IgD-negative memory B cell (primary cell): ENCODE data around the gene GIPR. TPM values are rescaled to one million over a fixed set of nuclear protein-coding genes. Genes with fewer than 3 reads are reported as not detected.
"Not testable (repeated sequence)": the region's sequence is repeated elsewhere in the genome, so short reads cannot be mapped to it uniquely, and the experiment has no call there.

Experiments used
- H3K27ac Mint-ChIP-seq, 3 donors: one replicate each; pipeline ENCODE4 v1.8.0; 2020 to 2022; ENCODE audit warnings: mild to moderate bottlenecking in 3 of 3, mixed read lengths in 3 of 3, moderate library complexity in 1 of 3
- H3K27me3 Mint-ChIP-seq: one replicate; pipeline ENCODE4 v1.8.0; 2021; ENCODE audit warnings: mixed read lengths
- H3K36me3 Mint-ChIP-seq: one replicate; pipeline ENCODE4 v1.8.0; 2020; ENCODE audit warnings: mild to moderate bottlenecking, mixed read lengths
- H3K4me1 Mint-ChIP-seq, 3 donors: one replicate each; pipeline ENCODE4 v1.8.0; 2020 to 2022; ENCODE audit warnings: mixed read lengths in 3 of 3, mild to moderate bottlenecking in 1 of 3
- H3K4me3 Mint-ChIP-seq, 4 donors: one replicate each; pipeline ENCODE4 v1.8.0; 2020 to 2022; ENCODE audit warnings: mild to moderate bottlenecking in 4 of 4, mixed read lengths in 4 of 4, moderate library complexity in 3 of 4
- H3K9me3 Mint-ChIP-seq, 3 donors: one replicate each; pipeline ENCODE4 v1.8.0; 2020 to 2021; ENCODE audit warnings: mixed read lengths in 3 of 3, mild to moderate bottlenecking in 1 of 3
- polyA plus RNA-seq: library from polyadenylated mRNA; unstranded; fragments of 300-500 nt; fragmentation: Illumina TruSeq; gene quantifications from one replicate; pipeline ENCODE4 v1.2.3, GENCODE V29; 2021

Gene GIPR
- polyA plus RNA-seq, result not detected

GRCh38 chr19:45667620-45668341 is at the start of gene GIPR:
TSS of gene GIPR (plus strand) at chr19:45668221. CDS start at chr19:45669521, 1,300 bp downstream.
- peak within 1 kb of the TSS in 2 of 3 donors; percentile 86 to 88 for H3K27ac Mint-ChIP-seq
- H3K27me3 Mint-ChIP-seq, result peaks cover 30% of the 10 kb centered on the region
- peaks cover 11 to 21% (median 12%) of the 10 kb centered on the region in 3 donors for H3K4me1 Mint-ChIP-seq
- H3K4me3 Mint-ChIP-seq, result peak within 1 kb of the TSS; percentile 64 to 85 (median 82)
- no peaks in the 10 kb centered on the region for H3K36me3 Mint-ChIP-seq
- peaks cover 0 to 1% (median 0%) of the 10 kb centered on the region in 3 donors for H3K9me3 Mint-ChIP-seq

GRCh38 chr19:45621389-45621788 is 46.6 kb upstream of the GIPR start:
- Mint-ChIP-seq H3K4me3 (no peak overlapping the region), H3K9me3 (peaks cover 0 to 2% (median 2%) of the 10 kb centered on the region in 3 donors), H3K36me3 (peaks cover 6% of the 10 kb centered on the region), H3K4me1 (no peaks in the 10 kb centered on the region), H3K27me3 (no peaks in the 10 kb centered on the region), H3K27ac (no peak overlapping the region)

- H3K27me3 Mint-ChIP-seq, result no peaks in the 10 kb centered on the region
Measured at GRCh38 chr19:45621976-45622503, 46.0 kb upstream of the GIPR start.

GRCh38 chr19:45623984-45624383 is 44.0 kb upstream of the GIPR start:
- Mint-ChIP-seq H3K4me3 (no peak overlapping the region), H3K27ac (no peak overlapping the region), H3K4me1 (no peaks in the 10 kb centered on the region), H3K36me3 (peaks cover 8% of the 10 kb centered on the region), H3K27me3 (no peaks in the 10 kb centered on the region), H3K9me3 (peaks cover 0 to 2% (median 2%) of the 10 kb centered on the region in 3 donors)

More at GRCh38 chr19:45621976-45622503, 46.0 kb upstream of the GIPR start:
- Mint-ChIP-seq H3K4me3 (peak overlapping the region in 1 of 4 donors; percentile 30), H3K36me3 (peaks cover 6% of the 10 kb centered on the region), H3K4me1 (no peaks in the 10 kb centered on the region), H3K27ac (no peak overlapping the region), H3K9me3 (peaks cover 0 to 2% (median 2%) of the 10 kb centered on the region in 3 donors)

GRCh38 chr19:45628219-45628618 is 39.8 kb upstream of the GIPR start:
- not testable (repeated sequence) for H3K27me3 Mint-ChIP-seq, H3K36me3 Mint-ChIP-seq, H3K4me1 Mint-ChIP-seq, H3K9me3 Mint-ChIP-seq, H3K27ac Mint-ChIP-seq, H3K4me3 Mint-ChIP-seq

- Mint-ChIP-seq H3K27ac (no peak overlapping the region), H3K36me3 (peaks cover 2% of the 10 kb centered on the region), H3K4me1 (no peaks in the 10 kb centered on the region), H3K4me3 (no peak overlapping the region), H3K9me3 (no peaks in the 10 kb centered on the region), H3K27me3 (no peaks in the 10 kb centered on the region)
Measured at GRCh38 chr19:45629704-45630103, 38.3 kb upstream of the GIPR start.

GRCh38 chr19:45630463-45630862 is 37.6 kb upstream of the GIPR start:
- H3K27ac Mint-ChIP-seq, result no peak overlapping the region
- no peaks in the 10 kb centered on the region for H3K4me1 Mint-ChIP-seq
- H3K9me3 Mint-ChIP-seq, result no peaks in the 10 kb centered on the region
- peaks cover 2% of the 10 kb centered on the region for H3K36me3 Mint-ChIP-seq
- H3K27me3 Mint-ChIP-seq, result no peaks in the 10 kb centered on the region
- H3K4me3 Mint-ChIP-seq, result no peak overlapping the region

GRCh38 chr19:45632468-45633196 is 35.4 kb upstream of the GIPR start:
- H3K27me3 Mint-ChIP-seq, result no peaks in the 10 kb centered on the region
- H3K4me1 Mint-ChIP-seq, result no peaks in the 10 kb centered on the region
- H3K9me3 Mint-ChIP-seq, result no peaks in the 10 kb centered on the region
- H3K36me3 Mint-ChIP-seq, result peaks cover 3% of the 10 kb centered on the region
- no peak overlapping the region for H3K27ac Mint-ChIP-seq
- H3K4me3 Mint-ChIP-seq, result no peak overlapping the region

GRCh38 chr19:45636275-45636674 is 31.7 kb upstream of the GIPR start:
- Mint-ChIP-seq H3K4me1 (peaks cover 13 to 15% (median 14%) of the 10 kb centered on the region in 3 donors), H3K9me3 (no peaks in the 10 kb centered on the region), H3K36me3 (peaks cover 5% of the 10 kb centered on the region), H3K27me3 (no peaks in the 10 kb centered on the region), H3K4me3 (peak overlapping the region in 1 of 4 donors; percentile 18), H3K27ac (no peak overlapping the region)

GRCh38 chr19:45636902-45637301 is 31.1 kb upstream of the GIPR start:
- no peaks in the 10 kb centered on the region for H3K9me3 Mint-ChIP-seq
- peak overlapping the region in 2 of 4 donors; percentile 18 to 81 for H3K4me3 Mint-ChIP-seq
- H3K36me3 Mint-ChIP-seq, result peaks cover 5% of the 10 kb centered on the region

GRCh38 chr19:45637890-45638667 is 29.9 kb upstream of the GIPR start:
- no peak overlapping the region for H3K27ac Mint-ChIP-seq
- no peaks in the 10 kb centered on the region for H3K9me3 Mint-ChIP-seq
- peaks cover 5% of the 10 kb centered on the region for H3K36me3 Mint-ChIP-seq

More at GRCh38 chr19:45636902-45637301, 31.1 kb upstream of the GIPR start:
- peaks cover 15 to 18% (median 16%) of the 10 kb centered on the region in 3 donors for H3K4me1 Mint-ChIP-seq
- no peaks in the 10 kb centered on the region for H3K27me3 Mint-ChIP-seq
- H3K27ac Mint-ChIP-seq, result no peak overlapping the region

GRCh38 chr19:45638930-45639729 is 28.9 kb upstream of the GIPR start, which contains the start of gene EML2:
TSS of gene EML2 (minus strand) at chr19:45639397. CDS start at chr19:45639376, 21 bp downstream.
- Mint-ChIP-seq H3K9me3 (no peaks in the 10 kb centered on the region), H3K4me1 (peaks cover 25 to 31% (median 27%) of the 10 kb centered on the region in 3 donors), H3K27ac (peak within 1 kb of the TSS; percentile 9 to 88 (median 84)), H3K36me3 (peaks cover 5% of the 10 kb centered on the region), H3K27me3 (no peaks in the 10 kb centered on the region), H3K4me3 (peak within 1 kb of the TSS; percentile 77 to 94 (median 91))

More at GRCh38 chr19:45637890-45638667, 29.9 kb upstream of the GIPR start:
- Mint-ChIP-seq H3K4me1 (peaks cover 20 to 24% (median 22%) of the 10 kb centered on the region in 3 donors), H3K4me3 (peak overlapping the region in 3 of 4 donors; percentile 77 to 94 (median 93)), H3K27me3 (no peaks in the 10 kb centered on the region)

GRCh38 chr19:45640849-45641273 is 27.2 kb upstream of the GIPR start:
- H3K4me3 Mint-ChIP-seq, result peak overlapping the region; percentile 77 to 94 (median 87)

More at GRCh38 chr19:45640849-45641273, 27.2 kb upstream of the GIPR start:
- Mint-ChIP-seq H3K4me1 (peaks cover 27 to 37% (median 28%) of the 10 kb centered on the region in 3 donors), H3K9me3 (no peaks in the 10 kb centered on the region), H3K27me3 (no peaks in the 10 kb centered on the region), H3K27ac (peak overlapping the region in 2 of 3 donors; percentile 80 to 98), H3K36me3 (peaks cover 5% of the 10 kb centered on the region)
